Stimulated activated CD8-positive, alpha-beta memory T cell treated with anti-CD3 and anti-CD28 coated beads, Interleukin-12 subunit alpha, Interleukin-12 subunit beta, amount 100 ng/mL, for 1 hour (primary cell): ENCODE data around the gene PFKM.
"Not testable (repeated sequence)": the region's sequence is repeated elsewhere in the genome, so short reads cannot be mapped to it uniquely, and the experiment has no call there.

Source experiments
- DNase-seq: peaks from one replicate; pipeline ENCODE4 v3.0.0-alpha.2; 2020; ENCODE audit warnings: low read depth

The PFKM gene

DNA sequence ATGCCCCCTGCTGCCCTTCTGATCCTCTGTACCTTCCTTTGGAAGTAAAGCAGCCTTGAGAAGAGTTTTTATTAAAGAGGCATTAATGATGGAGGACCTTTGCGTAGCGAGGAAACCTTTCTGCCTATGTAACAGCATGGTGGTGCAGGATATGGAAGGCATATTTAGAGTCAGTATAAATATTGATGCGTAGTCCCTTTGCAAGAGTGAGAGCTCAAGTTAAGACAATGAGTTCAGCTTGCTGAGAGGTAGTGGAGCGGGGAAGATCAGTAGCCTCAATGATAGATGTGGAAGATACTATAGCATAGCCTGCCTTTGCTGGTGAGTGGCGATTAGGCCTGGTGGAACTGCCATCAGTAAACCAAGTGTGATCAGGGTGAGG is 7.9 kb upstream of the PFKM start:
- DNase-seq: not testable (repeated sequence)

- no peak for DNase-seq
These were observed 3.2 kb upstream of the PFKM start for GRCh38 chr12:48115957-48116356.

DNA sequence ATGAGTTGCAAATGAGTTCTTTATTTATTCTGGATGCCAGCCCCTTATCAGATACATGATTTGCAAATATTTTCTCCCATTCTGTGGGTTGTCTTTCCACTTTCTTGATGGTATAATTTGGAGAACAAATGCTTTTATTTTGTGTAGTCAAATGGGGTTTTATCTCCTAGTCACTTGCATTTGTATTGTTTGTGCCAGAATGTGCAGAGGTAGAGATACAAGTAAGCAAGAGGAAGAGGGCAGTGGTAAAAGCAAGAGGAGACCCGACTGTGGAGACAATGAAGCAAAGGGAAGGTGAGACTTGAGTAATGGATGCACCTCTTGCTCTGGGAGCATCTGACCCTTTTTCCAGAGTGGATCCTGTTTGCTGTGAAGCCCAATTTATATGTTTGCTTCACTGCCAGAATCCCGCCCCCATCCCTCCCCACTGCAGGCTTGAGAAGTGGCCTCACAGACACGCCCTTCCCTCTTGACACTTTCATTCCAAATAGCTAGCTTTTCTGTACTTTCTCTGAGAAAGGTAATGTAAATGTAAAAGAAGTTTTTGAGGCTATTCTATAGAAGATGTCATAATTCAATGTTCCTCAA is 786 bp upstream of the PFKM start:
- no peak for DNase-seq

DNA sequence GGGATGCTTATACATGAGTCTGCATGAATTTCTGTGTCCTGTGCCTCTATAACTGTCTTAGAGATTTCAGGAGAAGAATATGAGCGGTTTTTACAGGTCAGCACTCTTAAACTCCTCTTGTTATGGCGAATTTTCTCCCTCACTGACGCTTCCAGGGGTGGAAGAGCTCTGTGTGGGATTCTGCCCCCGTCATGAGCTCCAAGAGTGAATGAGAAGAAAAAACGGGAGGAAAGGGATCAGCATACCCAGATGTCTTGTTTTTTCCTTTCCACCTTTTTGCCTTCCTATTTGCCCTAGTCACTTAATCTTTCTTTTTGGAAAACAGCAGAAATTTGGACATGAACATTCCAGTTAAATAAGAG is 651 bp downstream of the PFKM start:
- no peak for DNase-seq

DNA sequence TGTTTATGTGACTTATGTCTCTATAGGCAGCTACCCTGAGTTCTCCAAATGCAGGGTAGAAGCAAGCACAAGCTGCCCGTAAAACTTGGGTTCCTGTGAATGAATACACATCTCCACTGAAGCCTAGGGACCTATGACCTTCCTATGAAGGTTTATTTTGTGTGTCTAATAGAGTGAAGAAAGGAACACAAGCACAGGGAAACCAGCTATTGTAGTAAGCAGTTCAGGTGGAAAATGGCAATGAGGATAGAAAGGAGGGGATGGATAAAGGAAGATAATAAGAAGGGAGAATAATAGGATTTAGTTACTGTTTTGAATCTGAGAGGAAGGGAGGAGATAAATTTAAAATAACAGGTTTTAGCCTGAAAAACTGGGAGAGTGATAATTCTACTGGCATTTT is 2.4 kb downstream of the PFKM start:
- DNase-seq: no peak

DNA sequence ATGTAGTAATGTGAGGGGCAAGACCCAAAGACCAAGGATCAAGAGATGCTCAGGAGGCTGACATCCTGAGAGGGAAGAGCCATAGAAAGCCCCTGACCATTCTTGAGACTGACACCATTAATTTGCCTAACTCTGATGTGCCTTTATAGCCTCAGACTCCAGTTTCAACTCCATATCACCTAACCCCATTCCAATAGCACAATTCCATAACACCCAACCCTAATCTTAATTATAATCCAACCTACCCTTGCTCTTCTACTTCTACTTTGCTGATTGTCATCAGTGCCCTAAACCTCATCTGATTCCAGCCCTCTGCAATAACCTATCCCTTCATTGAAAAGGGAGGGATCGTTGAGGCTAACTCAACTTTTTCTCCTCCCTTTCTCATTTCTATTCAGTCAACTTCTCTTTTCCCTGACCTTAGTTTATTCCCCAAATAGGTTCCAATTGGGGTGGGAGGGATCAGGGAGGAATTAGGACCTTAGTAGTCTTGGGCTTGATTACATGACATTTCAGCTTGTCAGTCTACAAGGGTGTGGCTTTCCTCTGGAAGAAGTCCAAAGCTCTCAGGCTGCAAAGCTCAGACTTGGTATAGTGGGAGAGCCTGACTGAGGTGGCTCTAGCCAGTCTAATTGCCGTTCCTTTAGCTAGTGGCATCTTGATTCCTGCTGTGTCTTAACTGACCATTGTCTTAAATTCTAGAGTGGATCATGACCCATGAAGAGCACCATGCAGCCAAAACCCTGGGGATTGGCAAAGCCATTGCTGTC is 3.1 kb downstream of the PFKM start:
- no peak for DNase-seq

DNA sequence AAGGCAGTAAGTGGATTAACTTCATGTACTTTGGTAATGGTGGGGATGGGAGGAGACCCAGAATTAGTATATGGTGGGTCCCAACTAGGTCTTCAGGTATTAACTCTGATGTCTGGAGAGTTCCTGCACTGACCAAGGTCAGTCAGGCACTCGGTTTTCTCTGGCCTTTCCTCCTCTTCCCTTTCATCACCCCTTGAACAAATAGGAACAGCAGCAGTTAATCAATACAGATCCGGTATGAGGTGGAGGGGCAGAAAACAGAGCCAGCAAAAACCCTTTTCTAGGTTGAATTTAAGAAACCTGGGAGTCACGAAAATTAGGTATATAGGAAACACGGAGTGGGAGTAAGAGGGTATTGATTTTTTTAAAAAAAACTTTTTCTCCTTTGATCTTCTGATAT is 4.0 kb downstream of the PFKM start:
- DNase-seq: no peak

- DNase-seq: not testable (repeated sequence)
These were observed 6.4 kb downstream of the PFKM start for GRCh38 chr12:48125542-48125941.

GRCh38 chr12:48125985-48126384 is 6.8 kb downstream of the PFKM start:
- no peak for DNase-seq

DNA sequence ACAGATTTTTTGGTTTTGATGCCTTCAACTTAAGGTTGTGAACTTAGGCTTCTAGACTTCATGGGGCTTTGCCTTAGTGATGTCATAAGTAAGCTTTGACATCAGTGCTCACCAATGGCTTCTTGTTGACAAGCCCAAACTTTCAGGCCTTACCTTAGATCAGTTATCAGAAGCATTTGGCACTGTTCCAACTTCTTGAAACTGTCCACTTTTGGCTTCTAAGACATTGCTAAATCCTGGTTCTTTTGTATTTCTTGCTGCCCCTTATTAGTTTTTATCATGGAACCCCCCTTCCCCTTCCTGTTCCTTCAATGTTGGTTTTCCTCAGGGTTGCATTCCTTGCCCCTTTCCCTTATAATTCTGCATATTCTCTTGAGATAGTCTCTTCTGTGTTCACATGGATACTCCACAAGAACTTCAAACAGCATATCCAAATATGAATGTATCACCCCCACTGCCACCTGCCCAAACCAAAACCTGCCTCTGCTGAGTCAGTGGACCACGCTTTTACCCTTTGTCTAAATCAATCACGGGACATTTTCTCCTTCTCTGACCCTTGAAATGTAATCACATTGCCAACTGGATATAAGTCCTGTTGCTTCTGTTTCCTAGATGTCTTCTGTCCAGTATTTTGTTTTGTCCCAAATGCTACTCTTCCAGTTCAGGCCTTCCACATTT is 7.9 kb downstream of the PFKM start:
- DNase-seq: no peak

DNA sequence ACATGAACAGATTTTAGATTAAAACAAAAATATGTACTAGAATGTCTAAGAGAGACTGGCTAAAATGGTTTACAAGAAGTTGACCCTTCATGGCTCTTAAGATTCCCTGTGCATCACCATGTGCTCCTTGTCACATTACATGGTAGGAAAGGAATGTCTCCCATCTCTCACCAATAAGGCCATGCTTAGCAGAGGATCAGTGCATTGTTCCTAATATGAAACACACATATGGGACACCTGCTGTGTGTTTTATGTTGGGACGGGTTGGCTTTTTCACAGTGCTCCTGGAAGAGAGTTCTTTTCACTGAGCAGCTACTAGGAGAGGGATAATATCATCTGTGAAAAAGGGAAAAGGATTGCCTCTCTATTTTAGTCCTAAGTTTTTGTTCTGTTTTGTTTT is 9.6 kb downstream of the PFKM start:
- no peak for DNase-seq

DNA sequence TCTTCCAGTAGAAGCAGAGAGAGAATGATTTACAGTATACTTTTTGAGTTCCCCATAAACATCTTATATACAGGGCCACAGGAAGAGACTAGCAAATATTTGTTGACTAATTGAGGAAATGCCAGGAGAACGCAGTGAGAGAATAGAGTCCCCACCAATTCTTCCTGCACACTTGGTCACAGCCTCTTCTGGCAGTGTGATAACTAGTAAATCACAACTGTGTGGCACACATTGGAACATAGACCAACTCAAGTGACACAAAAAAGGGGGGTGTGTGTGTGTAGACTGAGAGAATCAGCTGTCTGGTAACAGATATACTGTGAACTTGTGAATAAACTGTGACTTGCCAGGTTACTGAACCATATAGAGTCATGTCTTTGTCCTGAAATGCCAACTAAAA is 10.2 kb downstream of the PFKM start:
- DNase-seq: no peak

DNA sequence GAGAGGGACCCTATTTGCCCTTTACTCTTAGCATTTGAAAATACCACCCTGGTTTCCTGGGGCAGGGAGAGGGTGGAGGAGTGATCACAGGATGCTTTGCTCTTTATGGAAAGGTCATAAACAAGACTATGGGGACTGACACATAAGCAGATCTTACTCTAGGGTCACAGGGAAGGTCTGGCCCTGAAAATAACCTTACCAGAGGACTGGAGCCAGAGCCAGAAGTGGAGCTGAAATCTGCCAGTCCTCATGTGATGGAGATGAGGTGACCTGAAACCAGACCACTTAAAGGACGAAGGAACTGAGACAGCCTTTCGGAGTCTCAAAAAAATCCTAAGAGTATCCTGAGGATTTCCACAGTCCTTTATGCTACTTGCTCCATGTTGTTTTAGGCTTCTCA is 12.4 kb downstream of the PFKM start:
- no peak for DNase-seq

DNA sequence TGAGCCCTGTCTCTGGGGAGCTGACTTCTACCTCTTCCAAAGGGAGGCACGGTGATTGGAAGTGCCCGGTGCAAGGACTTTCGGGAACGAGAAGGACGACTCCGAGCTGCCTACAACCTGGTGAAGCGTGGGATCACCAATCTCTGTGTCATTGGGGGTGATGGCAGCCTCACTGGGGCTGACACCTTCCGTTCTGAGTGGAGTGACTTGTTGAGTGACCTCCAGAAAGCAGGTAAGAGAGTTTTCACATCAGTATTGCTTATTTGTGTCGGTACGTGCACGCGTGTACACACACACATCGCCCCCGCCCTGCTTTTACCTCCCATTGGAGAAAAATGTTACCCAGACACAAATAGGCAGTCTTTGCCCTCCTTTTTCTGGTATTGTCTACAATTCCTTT is 13.7 kb downstream of the PFKM start:
- DNase-seq: no peak

GRCh38 chr12:48135027-48135426 is 15.9 kb downstream of the PFKM start:
- no peak for DNase-seq

GRCh38 chr12:48142818-48143674 is 23.9 kb downstream of the PFKM start:
- DNase-seq: no peak

DNA sequence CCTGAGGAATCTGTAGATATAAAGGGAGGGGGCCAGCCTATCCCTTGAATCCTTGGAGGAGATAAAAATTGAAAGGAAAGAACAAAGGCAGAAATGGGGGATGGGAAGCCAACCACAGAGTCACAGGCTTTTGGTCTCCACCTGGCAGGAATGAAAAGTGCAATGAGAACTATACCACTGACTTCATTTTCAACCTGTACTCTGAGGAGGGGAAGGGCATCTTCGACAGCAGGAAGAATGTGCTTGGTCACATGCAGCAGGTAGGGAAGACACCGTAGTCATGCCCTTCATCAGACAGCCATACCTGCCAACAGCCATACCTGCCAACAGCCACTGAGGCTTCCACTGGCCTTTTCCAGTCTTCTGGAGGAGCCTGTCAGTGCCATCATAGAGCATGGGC is 24.7 kb downstream of the PFKM start:
- no peak for DNase-seq

DNA sequence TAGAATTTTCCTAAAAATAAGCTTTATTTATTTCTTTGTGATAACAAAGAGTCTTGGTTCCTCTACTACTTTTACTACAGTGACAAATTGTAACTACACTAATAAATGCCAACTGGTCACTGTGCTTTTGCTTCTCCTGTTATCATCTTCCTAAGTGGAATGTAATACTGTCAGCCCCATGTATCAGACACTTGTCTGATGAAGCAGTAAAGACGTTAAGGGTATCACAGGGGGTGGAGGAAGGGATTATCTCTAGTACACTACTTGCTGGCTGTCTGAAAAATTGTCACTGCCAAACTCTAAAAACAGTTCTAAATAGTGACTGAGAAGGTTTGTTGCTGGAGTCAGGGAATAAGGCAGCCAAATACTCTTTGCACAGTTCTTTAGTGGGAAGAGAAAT is 26.8 kb downstream of the PFKM start:
- DNase-seq: no peak

DNA sequence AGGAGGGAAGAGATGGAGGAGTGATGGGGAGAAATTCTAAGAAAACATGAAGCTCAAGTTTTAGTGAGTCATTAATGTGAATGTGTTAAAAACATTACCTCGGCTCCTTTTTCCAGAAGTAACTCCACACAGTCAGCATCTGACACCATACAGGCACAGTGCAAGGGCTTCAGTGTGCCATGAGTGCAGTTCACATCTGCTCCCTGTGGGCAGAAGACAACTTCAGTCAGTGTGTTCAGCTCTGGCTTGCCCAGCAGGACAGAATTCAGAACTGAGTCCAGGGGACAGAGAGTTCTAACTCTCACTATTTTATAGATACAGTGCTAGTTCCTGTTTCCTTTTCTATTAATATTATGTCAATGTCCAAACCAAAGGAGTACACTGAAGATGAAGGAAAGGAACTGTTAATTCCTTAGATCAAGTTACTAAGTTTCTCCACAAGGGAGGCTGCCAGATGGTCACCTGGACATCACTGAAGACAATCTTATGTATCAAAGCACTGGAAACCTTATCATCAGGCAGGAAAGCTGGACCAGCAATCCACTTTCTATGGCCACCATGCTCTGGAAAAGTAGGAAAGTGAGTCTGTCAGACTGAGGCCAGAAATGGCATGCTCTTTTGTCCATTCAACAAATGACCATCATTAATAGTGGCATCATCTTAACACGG is 32.1 kb downstream of the PFKM start:
- no peak for DNase-seq

DNA sequence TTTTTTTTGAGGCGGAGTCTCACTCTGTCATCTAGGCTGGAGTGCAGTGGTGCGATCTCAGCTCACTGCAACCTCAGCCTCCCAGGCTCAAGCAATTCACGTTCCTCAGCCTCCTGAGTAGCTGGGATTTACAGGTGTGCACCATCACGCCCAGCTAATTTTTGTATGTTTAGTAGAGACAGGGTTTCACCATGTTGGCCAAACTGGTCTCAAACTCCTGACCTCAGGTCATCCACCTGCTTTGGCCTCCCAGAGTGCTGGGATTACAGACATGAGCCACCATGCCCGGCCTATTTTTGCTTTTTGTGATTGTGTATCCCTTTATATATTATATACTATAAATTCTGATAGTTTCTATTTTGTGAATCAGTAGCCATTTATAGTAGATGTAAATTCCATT is 36.6 kb downstream of the PFKM start:
- not testable (repeated sequence) for DNase-seq

DNA sequence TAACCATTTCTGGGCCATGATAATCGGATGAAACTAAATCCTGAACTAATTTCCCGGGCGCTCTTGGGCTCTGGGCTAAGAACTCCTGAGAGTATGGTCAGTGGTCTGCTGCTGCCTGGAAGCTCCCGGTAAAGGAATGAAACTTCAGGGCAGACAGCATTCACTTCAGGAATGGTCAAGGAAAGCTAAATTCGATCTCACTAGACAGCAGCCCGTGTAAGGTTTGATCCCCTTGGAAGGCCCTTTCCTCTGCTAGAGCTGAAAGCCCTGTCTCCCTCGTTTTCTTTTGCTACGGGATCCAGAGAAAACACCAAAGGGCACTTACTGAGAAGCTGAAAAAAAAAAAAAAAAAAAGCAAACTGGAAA is 37.5 kb downstream of the PFKM start:
- DNase-seq: no peak
